Mesendoderm (in vitro differentiated cells): ENCODE results near the gene CLRN2.

Source experiments
- DNase-seq: peaks from one replicate; pipeline ENCODE4 v3.0.0; 2013
- H2AK5ac ChIP-seq: 2 replicates; pipeline ENCODE4 v1.6.1; 2013; ENCODE audit warnings: low read length, inconsistent platforms
- H2BK120ac ChIP-seq: 2 replicates; pipeline ENCODE4 v1.6.1; 2013; ENCODE audit warnings: low read depth, mild to moderate bottlenecking, low read length, moderate library complexity, mixed read lengths
- H2BK15ac ChIP-seq: replicated peaks from 2 replicates; pipeline ENCODE4 v1.6.1; 2013; ENCODE audit warnings: low read depth, mild to moderate bottlenecking, moderate library complexity
- H2BK5ac ChIP-seq: 2 replicates; pipeline ENCODE4 v1.6.1; 2013; ENCODE audit warnings: low read length, inconsistent platforms
- H3K18ac ChIP-seq: 2 replicates; pipeline ENCODE4 v1.6.1; 2013; ENCODE audit warnings: mild to moderate bottlenecking, low read length, mixed read lengths
- H3K23ac ChIP-seq: one replicate; pipeline ENCODE4 v1.6.1; 2013; ENCODE audit warnings: low read length
- H3K27ac ChIP-seq: 2 replicates; pipeline ENCODE4 v1.5.1; 2013; ENCODE audit warnings: low read depth, mild to moderate bottlenecking, inconsistent platforms, low read length, moderate library complexity
- H3K27me3 ChIP-seq: 2 replicates; pipeline ENCODE4 v1.6.1; 2013; ENCODE audit warnings: low read length, control low read depth, mild to moderate bottlenecking, inconsistent platforms; ENCODE audit not compliant: insufficient read depth, poor library complexity
- H3K36me3 ChIP-seq: 2 replicates; pipeline ENCODE4 v1.6.1; 2013; ENCODE audit warnings: low read length, inconsistent platforms; ENCODE audit not compliant: control insufficient read depth, insufficient read depth
- H3K4ac ChIP-seq: one replicate; pipeline ENCODE4 v1.6.1; 2013; ENCODE audit warnings: low read depth, mild to moderate bottlenecking, low read length, moderate library complexity
- H3K4me1 ChIP-seq: 2 replicates; pipeline ENCODE4 v1.6.1; 2013; ENCODE audit warnings: low read depth, low read length, inconsistent platforms; ENCODE audit not compliant: control insufficient read depth
- H3K4me2 ChIP-seq: 2 replicates; pipeline ENCODE4 v1.6.1; 2013; ENCODE audit warnings: low read length
- H3K4me3 ChIP-seq: 2 replicates; pipeline ENCODE4 v1.5.1; 2013; ENCODE audit warnings: mild to moderate bottlenecking, low read length
- H3K56ac ChIP-seq: one replicate; pipeline ENCODE4 v1.6.1; 2013; ENCODE audit warnings: low read length
- H3K79me1 ChIP-seq: 2 replicates; pipeline ENCODE4 v1.6.1; 2013; ENCODE audit warnings: low read length, inconsistent platforms
- H3K79me2 ChIP-seq: 2 replicates; pipeline ENCODE4 v1.6.1; 2013; ENCODE audit warnings: mild to moderate bottlenecking, low read length; ENCODE audit not compliant: control insufficient read depth, insufficient read depth
- H3K9ac ChIP-seq: 2 replicates; pipeline ENCODE4 v1.6.1; 2013; ENCODE audit warnings: low read length, inconsistent platforms
- H4K5ac ChIP-seq: one replicate; pipeline ENCODE4 v1.6.1; 2013; ENCODE audit warnings: low read length
- H4K8ac ChIP-seq: one replicate; pipeline ENCODE4 v1.6.1; 2013; ENCODE audit warnings: low read depth, mild to moderate bottlenecking, control low read depth, low read length, moderate library complexity
- WGBS: extraction: QIAGEN DNeasy Blood & Tissue Kit; methylation state at CpG from one replicate; pipeline ENCODE4 v1.1.7; 2013; ENCODE audit warnings: low lambda C conversion rate, missing lambda C conversion rate; ENCODE audit not compliant: insufficient coverage; ENCODE audit errors: extremely low coverage; 5-methylcytosine and 5-hydroxymethylcytosine counted together

CLRN2 gene

DNA sequence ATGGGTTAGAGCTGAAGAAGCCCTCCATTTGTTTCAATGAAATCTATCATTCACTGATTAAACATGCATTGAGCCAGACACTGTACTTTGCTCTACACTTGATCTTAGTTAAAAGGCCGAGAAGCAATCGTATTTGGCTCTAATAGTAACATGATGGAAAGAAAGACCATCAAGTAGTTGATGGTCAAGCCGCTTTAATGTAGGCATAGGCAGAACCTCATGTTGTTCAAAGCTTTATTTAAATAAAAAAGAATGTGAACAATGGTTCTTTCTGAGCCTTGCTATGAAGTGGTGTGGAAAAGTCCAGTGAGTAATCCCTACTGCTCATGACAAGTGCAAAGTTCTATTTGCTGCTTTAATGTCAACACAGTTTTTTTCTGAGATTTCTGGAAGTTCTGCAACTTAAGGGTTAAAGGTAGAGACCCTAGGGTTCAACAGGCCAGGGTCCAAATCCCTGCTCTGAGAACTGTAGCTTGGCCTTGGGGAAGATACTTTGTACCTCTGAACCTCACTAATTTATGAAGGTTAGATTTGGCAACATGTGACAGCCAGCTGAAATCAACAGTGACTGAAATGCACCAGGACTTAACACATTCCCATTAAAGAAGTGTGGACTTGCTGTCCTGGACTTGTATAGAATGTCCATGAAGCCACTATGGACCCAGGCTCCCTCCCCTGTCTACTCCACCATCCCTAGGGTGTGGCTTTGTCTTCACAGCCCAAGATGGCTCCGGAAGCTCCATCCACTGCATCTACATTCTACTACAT lies 44.2 kb downstream of the CLRN2 start:
- Histone ChIP-seq H3K27ac (no peak overlapping the region), H3K27me3 (no peaks in the 10 kb centered on the region), H3K23ac (no peak overlapping the region), H3K56ac (no peak overlapping the region), H2AK5ac (no peak overlapping the region), H4K5ac (no peak overlapping the region), H4K8ac (no peak overlapping the region), H2BK120ac (no peak overlapping the region), H2BK15ac (no peak overlapping the region), H3K4ac (no peak overlapping the region), H3K4me3 (no peak overlapping the region), H3K79me2 (no peaks in the 10 kb centered on the region), H3K4me1 (no peaks in the 10 kb centered on the region), H3K79me1 (no peaks in the 10 kb centered on the region), H3K36me3 (no peaks in the 10 kb centered on the region), H3K9ac (no peak overlapping the region), H2BK5ac (no peak overlapping the region), H3K18ac (no peak overlapping the region), H3K4me2 (no peak overlapping the region)
- no CpG with 5 or more reads among the region's 4 CpGs for WGBS
- no peak for DNase-seq

GRCh38 chr4:17559709-17560048 lies 44.7 kb downstream of the CLRN2 start:
- no peak overlapping the region for H3K4me3 ChIP-seq
- no peak for DNase-seq
- no peak overlapping the region for H2BK120ac ChIP-seq
- no peak overlapping the region for H3K4ac ChIP-seq
- no peaks in the 10 kb centered on the region for H3K27me3 ChIP-seq
- no peaks in the 10 kb centered on the region for H3K79me1 ChIP-seq
- H2BK5ac ChIP-seq: no peak overlapping the region
- no peaks in the 10 kb centered on the region for H3K36me3 ChIP-seq
- WGBS: no CpG with 5 or more reads among the region's 3 CpGs
- H2BK15ac ChIP-seq: no peak overlapping the region
- H2AK5ac ChIP-seq: no peak overlapping the region
- no peaks in the 10 kb centered on the region for H3K79me2 ChIP-seq
- H3K56ac ChIP-seq: no peak overlapping the region
- no peak overlapping the region for H4K8ac ChIP-seq
- H3K4me2 ChIP-seq: no peak overlapping the region
- H3K4me1 ChIP-seq: no peaks in the 10 kb centered on the region
- no peak overlapping the region for H3K9ac ChIP-seq
- H3K23ac ChIP-seq: no peak overlapping the region
- no peak overlapping the region for H3K27ac ChIP-seq
- H3K18ac ChIP-seq: no peak overlapping the region
- no peak overlapping the region for H4K5ac ChIP-seq

GRCh38 chr4:17560065-17560673 lies 45.2 kb downstream of the CLRN2 start:
- no peak overlapping the region for H3K23ac ChIP-seq
- no peaks in the 10 kb centered on the region for H3K27me3 ChIP-seq
- no peak overlapping the region for H3K4ac ChIP-seq
- no peaks in the 10 kb centered on the region for H3K79me1 ChIP-seq
- no peak overlapping the region for H3K4me2 ChIP-seq
- H4K5ac ChIP-seq: no peak overlapping the region
- no peaks in the 10 kb centered on the region for H3K79me2 ChIP-seq
- H4K8ac ChIP-seq: no peak overlapping the region
- H3K9ac ChIP-seq: no peak overlapping the region
- no peak overlapping the region for H3K4me3 ChIP-seq
- no peaks in the 10 kb centered on the region for H3K36me3 ChIP-seq
- no peak overlapping the region for H3K27ac ChIP-seq
- no peak for DNase-seq
- no CpG with 5 or more reads among the region's 6 CpGs for WGBS
- no peak overlapping the region for H2BK5ac ChIP-seq
- H3K18ac ChIP-seq: no peak overlapping the region
- no peak overlapping the region for H3K56ac ChIP-seq
- no peak overlapping the region for H2BK15ac ChIP-seq
- H3K4me1 ChIP-seq: no peaks in the 10 kb centered on the region
- H2BK120ac ChIP-seq: no peak overlapping the region
- no peak overlapping the region for H2AK5ac ChIP-seq

GRCh38 chr4:17561195-17561909 lies 46.4 kb downstream of the CLRN2 start:
- H3K9ac ChIP-seq: no peak overlapping the region
- no peaks in the 10 kb centered on the region for H3K79me1 ChIP-seq
- no CpG with 5 or more reads among the region's 8 CpGs for WGBS
- no peak overlapping the region for H3K4ac ChIP-seq
- H3K79me2 ChIP-seq: no peaks in the 10 kb centered on the region
- no peak overlapping the region for H3K56ac ChIP-seq
- H3K23ac ChIP-seq: no peak overlapping the region
- H2BK15ac ChIP-seq: no peak overlapping the region
- no peak overlapping the region for H3K4me2 ChIP-seq
- H3K27me3 ChIP-seq: no peaks in the 10 kb centered on the region
- H2AK5ac ChIP-seq: no peak overlapping the region
- H3K4me1 ChIP-seq: no peaks in the 10 kb centered on the region
- no peak overlapping the region for H2BK120ac ChIP-seq
- H3K27ac ChIP-seq: no peak overlapping the region
- DNase-seq: no peak
- no peak overlapping the region for H2BK5ac ChIP-seq
- H3K4me3 ChIP-seq: no peak overlapping the region
- H4K8ac ChIP-seq: no peak overlapping the region
- H3K18ac ChIP-seq: no peak overlapping the region
- no peak overlapping the region for H4K5ac ChIP-seq
- no peaks in the 10 kb centered on the region for H3K36me3 ChIP-seq

DNA sequence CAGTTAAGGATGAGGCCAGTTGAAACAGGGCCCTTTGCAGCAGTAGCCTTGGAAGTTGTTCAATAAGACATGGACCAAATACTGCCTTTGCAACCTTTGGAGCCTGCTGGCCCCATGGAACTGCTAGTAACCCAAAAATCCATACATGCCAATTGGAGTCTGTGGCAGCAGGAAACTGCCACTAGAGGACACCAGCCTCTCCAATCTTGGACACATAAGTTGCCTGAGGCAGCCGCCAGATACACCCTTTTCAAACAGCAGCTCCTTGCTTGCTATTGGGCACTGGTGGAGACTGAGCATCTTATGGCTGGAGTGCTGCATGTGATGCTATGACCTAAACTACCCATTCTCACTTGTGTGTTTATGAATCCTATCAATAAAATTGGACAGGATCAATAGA lies 47.2 kb downstream of the CLRN2 start:
- Histone ChIP-seq H3K9ac (no peak overlapping the region), H4K5ac (no peak overlapping the region), H3K4me3 (no peak overlapping the region), H3K4me2 (no peak overlapping the region), H3K27me3 (no peaks in the 10 kb centered on the region), H3K18ac (no peak overlapping the region), H3K27ac (no peak overlapping the region), H2BK5ac (no peak overlapping the region), H4K8ac (no peak overlapping the region), H3K23ac (no peak overlapping the region), H2AK5ac (no peak overlapping the region), H2BK15ac (no peak overlapping the region), H3K56ac (no peak overlapping the region), H3K79me1 (no peaks in the 10 kb centered on the region), H2BK120ac (no peak overlapping the region), H3K4ac (no peak overlapping the region), H3K79me2 (no peaks in the 10 kb centered on the region), H3K4me1 (no peaks in the 10 kb centered on the region), H3K36me3 (no peaks in the 10 kb centered on the region)
- peak; percentile 50 for DNase-seq
- no CpG with 5 or more reads among the region's 1 CpG for WGBS
